Activated naive CD8-positive, alpha-beta T cell treated with anti-CD3 and anti-CD28 coated beads for 36 hours (primary cell): ENCODE results near the gene CELA2B. TPM values are rescaled to one million over a fixed set of nuclear protein-coding genes. Genes with fewer than 3 reads are reported as not detected.
"Not testable (repeated sequence)": the region's sequence is repeated elsewhere in the genome, so short reads cannot be mapped to it uniquely, and the experiment has no call there.

ENCODE experiments used
- DNase-seq: peaks from one replicate; pipeline ENCODE4 v3.0.0; 2021
- H3K27ac Mint-ChIP-seq: one replicate; pipeline ENCODE4 v1.8.0; 2022; ENCODE audit warnings: mild to moderate bottlenecking, moderate library complexity, mixed read lengths
- H3K27me3 Mint-ChIP-seq: one replicate; pipeline ENCODE4 v1.8.0; 2022; ENCODE audit warnings: mild to moderate bottlenecking, mixed read lengths
- H3K36me3 Mint-ChIP-seq: one replicate; pipeline ENCODE4 v1.8.0; 2021; ENCODE audit warnings: mild to moderate bottlenecking, mixed read lengths
- H3K4me1 Mint-ChIP-seq: one replicate; pipeline ENCODE4 v1.8.0; 2021; ENCODE audit warnings: mixed read lengths
- H3K4me3 Mint-ChIP-seq: one replicate; pipeline ENCODE4 v1.8.0; 2022; ENCODE audit warnings: mild to moderate bottlenecking, moderate library complexity, mixed read lengths
- H3K9me3 Mint-ChIP-seq: one replicate; pipeline ENCODE4 v1.8.0; 2022; ENCODE audit warnings: mixed read lengths
- total RNA-seq, 2 experiments: library from RNA; stranded (reverse); gene quantifications; one replicate each; pipeline ENCODE4 v1.2.3, GENCODE V29; 2021

The CELA2B gene
- total RNA-seq, 2 experiments from 2014 or later = not detected

DNA sequence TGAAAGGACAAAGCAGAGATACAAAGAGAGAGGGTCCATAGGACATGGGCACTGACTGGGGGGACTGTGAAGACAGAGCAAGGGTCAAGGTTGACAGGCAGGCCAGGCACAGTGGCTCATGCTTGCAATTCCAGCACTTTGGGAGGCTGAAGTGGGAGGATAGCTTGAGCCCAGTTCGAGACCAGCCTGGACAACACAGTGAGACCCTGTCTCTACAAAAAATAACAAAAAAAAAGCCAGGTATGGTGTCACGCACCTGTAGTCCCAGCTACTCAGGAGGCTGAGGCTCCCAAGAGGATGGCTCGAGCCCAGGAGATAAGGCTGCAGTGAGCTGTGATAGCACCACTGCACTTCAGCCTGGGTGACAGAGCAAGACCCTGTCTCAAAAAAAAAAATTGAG lies 43.7 kb downstream of the CELA2B start:
- Mint-ChIP-seq H3K27me3 (no peaks in the 10 kb centered on the region), H3K4me1 (peaks cover 24% of the 10 kb centered on the region), H3K27ac (no peak overlapping the region), H3K4me3 (no peak overlapping the region), H3K36me3 (peaks cover 8% of the 10 kb centered on the region), H3K9me3 (no peaks in the 10 kb centered on the region)
- DNase-seq = no peak

GRCh38 chr1:15521206-15521906 lies 45.5 kb downstream of the CELA2B start:
- H3K27ac Mint-ChIP-seq, H3K27me3 Mint-ChIP-seq, H3K9me3 Mint-ChIP-seq, H3K36me3 Mint-ChIP-seq, DNase-seq, H3K4me3 Mint-ChIP-seq: not testable (repeated sequence)
- H3K4me1 Mint-ChIP-seq = peaks cover 27% of the 10 kb centered on the region

DNA sequence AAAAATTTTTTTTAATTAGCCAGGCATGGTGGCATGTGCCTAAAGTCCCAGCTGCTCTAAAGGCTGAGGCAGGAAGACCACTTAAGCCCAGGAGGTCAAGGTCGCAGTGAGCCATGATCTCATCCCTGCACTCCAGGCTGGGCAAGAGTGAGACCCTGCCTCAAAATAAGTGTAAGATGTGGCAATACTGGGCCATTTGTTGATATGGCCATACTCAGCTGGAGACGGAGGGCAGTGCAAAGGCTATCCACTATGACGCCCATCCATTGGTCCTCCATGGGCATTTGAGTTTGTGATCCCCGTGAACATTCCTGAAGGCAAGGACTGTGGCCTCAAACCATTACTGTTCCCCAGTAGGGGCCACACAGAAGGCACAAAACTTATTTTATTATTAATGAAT lies 46.6 kb downstream of the CELA2B start:
- Mint-ChIP-seq H3K9me3 (no peaks in the 10 kb centered on the region), H3K27me3 (no peaks in the 10 kb centered on the region), H3K4me1 (peaks cover 31% of the 10 kb centered on the region), H3K4me3 (peak overlapping the region; percentile 34), H3K36me3 (no peaks in the 10 kb centered on the region), H3K27ac (no peak overlapping the region)
- no peak for DNase-seq

DNA sequence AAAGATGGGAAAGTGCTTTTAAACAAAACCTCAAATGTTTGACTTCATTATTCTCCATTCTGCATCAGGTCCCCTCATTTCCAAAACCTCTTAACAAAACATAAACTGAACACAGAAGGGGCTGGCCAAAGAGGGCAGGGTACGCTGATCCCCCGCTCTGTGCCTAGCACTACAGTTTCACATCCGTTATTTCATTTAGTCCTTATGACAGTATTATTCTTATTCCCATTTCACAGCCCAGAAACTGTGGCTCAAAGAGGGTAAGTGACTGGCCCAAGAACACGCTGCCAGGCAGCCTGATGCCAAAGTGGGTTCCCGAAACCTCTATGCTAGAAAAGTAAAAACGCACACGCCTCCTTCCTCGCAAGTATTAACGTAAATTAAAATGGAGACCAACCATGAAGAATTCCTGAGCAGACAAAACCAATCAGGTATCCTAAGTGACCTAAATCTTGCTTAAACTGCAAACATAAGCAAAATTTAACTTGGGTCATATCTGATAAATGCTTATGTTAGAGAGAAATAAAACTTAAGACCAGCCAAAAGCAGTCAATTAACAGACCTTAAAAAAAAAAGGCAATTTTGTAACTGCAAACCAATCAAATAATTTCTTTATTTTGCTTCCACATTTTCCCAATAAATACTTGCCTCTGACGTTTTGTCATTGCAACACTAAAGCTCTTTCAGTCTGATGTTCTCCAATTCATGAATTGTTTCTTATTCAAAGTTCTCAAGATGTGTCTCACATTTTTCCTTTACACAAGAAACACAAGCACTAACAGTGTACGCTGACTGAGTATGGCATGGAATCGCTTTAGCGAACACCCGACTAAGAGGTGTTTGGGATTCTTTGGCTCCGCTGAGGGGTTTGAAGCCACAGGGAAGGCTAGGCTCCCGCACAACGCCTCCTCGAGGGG lies 47.5 kb downstream of the CELA2B start:
- H3K36me3 Mint-ChIP-seq = no peaks in the 10 kb centered on the region
- H3K27me3 Mint-ChIP-seq = no peaks in the 10 kb centered on the region
- H3K4me3 Mint-ChIP-seq = peak overlapping the region; percentile 85
- peaks cover 38% of the 10 kb centered on the region for H3K4me1 Mint-ChIP-seq
- DNase-seq = no peak
- no peaks in the 10 kb centered on the region for H3K9me3 Mint-ChIP-seq
- peak overlapping the region; percentile 98 for H3K27ac Mint-ChIP-seq

- H3K9me3 Mint-ChIP-seq = no peaks in the 10 kb centered on the region
- peaks cover 42% of the 10 kb centered on the region for H3K4me1 Mint-ChIP-seq
- peak within 1 kb of the TSS; percentile 85 for H3K4me3 Mint-ChIP-seq
- no peaks in the 10 kb centered on the region for H3K27me3 Mint-ChIP-seq
- no peaks in the 10 kb centered on the region for H3K36me3 Mint-ChIP-seq
- no peak for DNase-seq
- peak within 1 kb of the TSS; percentile 98 for H3K27ac Mint-ChIP-seq
These were observed 48.0 kb downstream of the CELA2B start, which contains the start of gene CASP9 for GRCh38 chr1:15524021-15524282. TSS of gene CASP9 (minus strand) at chr1:15524215. CDS start at chr1:15524200, 15 bp downstream.

DNA sequence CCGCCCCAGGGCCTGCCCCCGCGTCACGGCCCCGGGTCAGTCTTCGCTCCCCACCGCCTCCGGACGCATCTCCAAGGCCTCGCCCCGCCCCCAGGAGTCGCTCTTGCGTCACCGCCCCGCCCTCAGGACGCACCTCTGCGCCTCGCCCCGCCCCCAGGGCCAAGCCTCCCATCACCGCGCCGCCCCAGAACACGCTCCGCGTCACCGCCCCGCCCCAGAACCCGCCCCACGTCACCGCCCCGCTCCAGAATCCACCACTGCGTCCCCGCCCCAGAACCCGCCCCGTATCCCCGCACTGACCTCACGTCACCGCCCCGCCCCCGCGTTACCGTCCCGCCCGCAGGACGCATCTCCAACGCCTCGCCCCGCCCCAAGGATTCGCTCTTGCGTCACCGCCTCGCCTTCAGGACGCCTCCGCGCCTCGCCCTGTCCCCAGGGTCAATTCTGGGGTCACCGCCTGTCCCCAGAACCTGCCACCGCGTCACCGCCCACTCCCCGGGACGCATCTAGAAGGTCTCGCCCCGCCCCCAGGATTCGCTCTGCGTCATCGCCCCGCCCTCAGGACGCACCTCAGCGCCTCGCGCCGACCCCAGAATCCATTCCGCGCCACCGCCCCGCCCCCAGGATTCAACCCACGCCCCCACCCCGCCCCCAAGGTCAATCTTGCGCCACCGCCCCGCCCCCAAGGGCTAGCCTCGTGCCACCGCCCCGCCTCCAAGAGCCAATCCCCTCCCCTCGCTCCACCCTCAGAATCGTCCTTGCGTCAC lies 48.6 kb downstream of the CELA2B start:
- peak overlapping the region; percentile 98 for H3K27ac Mint-ChIP-seq
- H3K27me3 Mint-ChIP-seq = no peaks in the 10 kb centered on the region
- H3K9me3 Mint-ChIP-seq = no peaks in the 10 kb centered on the region
- no peaks in the 10 kb centered on the region for H3K36me3 Mint-ChIP-seq
- peaks cover 45% of the 10 kb centered on the region for H3K4me1 Mint-ChIP-seq
- peak overlapping the region; percentile 85 for H3K4me3 Mint-ChIP-seq
- peak; percentile 99 for DNase-seq

GRCh38 chr1:15525050-15526020 lies 49.4 kb downstream of the CELA2B start:
- no peaks in the 10 kb centered on the region for H3K9me3 Mint-ChIP-seq
- DNase-seq = peak; percentile 99
- H3K4me1 Mint-ChIP-seq = peaks cover 45% of the 10 kb centered on the region
- no peaks in the 10 kb centered on the region for H3K27me3 Mint-ChIP-seq
- peak overlapping the region; percentile 98 for H3K27ac Mint-ChIP-seq
- no peaks in the 10 kb centered on the region for H3K36me3 Mint-ChIP-seq
- peak overlapping the region; percentile 85 for H3K4me3 Mint-ChIP-seq

DNA sequence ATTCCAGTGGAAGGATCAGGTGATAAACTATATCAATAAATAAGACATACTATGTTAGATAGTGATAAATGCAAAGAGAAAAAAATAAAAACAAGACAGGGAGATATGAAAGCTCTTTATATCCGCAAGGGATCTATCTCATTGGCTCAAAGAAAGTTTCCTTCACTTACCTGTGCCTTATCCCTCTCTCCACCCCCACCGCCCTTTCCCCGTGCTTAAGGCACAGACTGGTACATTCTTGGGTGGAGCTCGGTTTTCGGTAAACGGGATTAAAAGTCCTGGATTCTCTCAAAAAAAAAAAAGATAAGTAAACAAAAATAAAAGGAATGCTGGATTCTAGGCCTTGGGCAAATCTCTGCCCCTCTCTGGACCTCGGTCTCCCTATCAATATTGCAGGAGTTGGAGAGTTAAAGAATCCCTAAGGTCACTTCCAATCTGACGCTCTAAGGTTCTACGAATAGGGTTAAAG lies 50.2 kb downstream of the CELA2B start:
- Mint-ChIP-seq H3K27ac (peak overlapping the region; percentile 98), H3K9me3 (no peaks in the 10 kb centered on the region), H3K4me3 (peak overlapping the region; percentile 85), H3K36me3 (no peaks in the 10 kb centered on the region), H3K4me1 (peaks cover 45% of the 10 kb centered on the region), H3K27me3 (no peaks in the 10 kb centered on the region)
- no peak for DNase-seq

GRCh38 chr1:15526490-15527339 lies 50.8 kb downstream of the CELA2B start, which contains the start of gene DNAJC16:
TSS of gene DNAJC16 (plus strand) at chr1:15526848. CDS start at chr1:15529106, 2,258 bp downstream.
- Mint-ChIP-seq H3K9me3 (no peaks in the 10 kb centered on the region), H3K36me3 (no peaks in the 10 kb centered on the region), H3K4me1 (peaks cover 40% of the 10 kb centered on the region)

DNA sequence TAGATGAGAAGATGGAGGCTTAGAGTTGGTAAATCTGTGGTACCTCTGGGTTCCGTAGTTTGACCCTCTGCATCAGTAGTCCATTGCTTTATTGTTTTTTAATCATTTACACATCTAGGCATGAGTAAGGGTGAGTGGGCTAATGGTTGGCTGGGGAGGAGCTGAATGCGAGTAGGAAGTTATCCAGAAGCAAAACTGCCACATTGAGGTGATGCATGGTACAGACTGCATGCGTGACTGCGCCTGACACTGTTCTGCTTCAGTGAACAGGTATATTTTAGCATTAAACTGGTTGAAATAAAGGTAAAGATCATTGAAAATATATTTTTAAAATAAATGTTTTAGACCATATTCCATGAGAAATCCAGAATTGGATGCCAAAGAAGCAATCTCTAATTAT lies 55.1 kb downstream of the CELA2B start:
- peaks cover 26% of the 10 kb centered on the region for H3K4me1 Mint-ChIP-seq
- DNase-seq = no peak
- H3K27ac Mint-ChIP-seq = no peak overlapping the region

More at GRCh38 chr1:15526490-15527339, 50.8 kb downstream of the CELA2B start, which contains the start of gene DNAJC16:
- H3K4me3 Mint-ChIP-seq = peak within 1 kb of the TSS; percentile 85
- peak; percentile 97 for DNase-seq
- no peaks in the 10 kb centered on the region for H3K27me3 Mint-ChIP-seq
- peak within 1 kb of the TSS; percentile 98 for H3K27ac Mint-ChIP-seq

DNA sequence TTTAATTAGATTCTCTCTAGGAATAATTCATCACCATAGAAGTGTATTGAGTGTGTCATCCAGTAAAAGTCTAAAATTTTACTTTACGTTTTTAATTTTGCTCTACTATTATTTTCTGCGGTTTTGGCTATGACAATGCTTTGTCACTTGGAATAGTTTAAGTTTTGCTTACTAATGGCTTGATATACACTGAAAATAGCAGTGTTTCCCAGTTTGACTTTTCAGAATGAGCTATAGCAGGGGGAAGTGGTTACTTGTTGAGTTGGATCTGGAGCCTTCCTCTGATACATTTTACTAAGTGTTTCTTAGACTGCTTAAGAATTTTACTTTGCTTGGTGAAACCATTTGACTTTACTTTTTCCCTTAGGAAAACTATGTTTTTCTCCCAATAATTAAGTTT lies 55.8 kb downstream of the CELA2B start:
- no peak overlapping the region for H3K4me3 Mint-ChIP-seq
- H3K9me3 Mint-ChIP-seq = no peaks in the 10 kb centered on the region
- H3K27me3 Mint-ChIP-seq = no peaks in the 10 kb centered on the region
- H3K4me1 Mint-ChIP-seq = peaks cover 22% of the 10 kb centered on the region
- H3K27ac Mint-ChIP-seq = no peak overlapping the region
- no peak for DNase-seq
- H3K36me3 Mint-ChIP-seq = peaks cover 6% of the 10 kb centered on the region

More for the DNA sequence above, 55.1 kb downstream of the CELA2B start:
- Mint-ChIP-seq H3K36me3 (peaks cover 2% of the 10 kb centered on the region), H3K9me3 (no peaks in the 10 kb centered on the region), H3K4me3 (no peak overlapping the region), H3K27me3 (no peaks in the 10 kb centered on the region)

GRCh38 chr1:15538771-15539170 lies 62.9 kb downstream of the CELA2B start:
- H3K36me3 Mint-ChIP-seq = peaks cover 20% of the 10 kb centered on the region
- no peak overlapping the region for H3K4me3 Mint-ChIP-seq
- DNase-seq = no peak
- no peaks in the 10 kb centered on the region for H3K9me3 Mint-ChIP-seq
- no peaks in the 10 kb centered on the region for H3K27me3 Mint-ChIP-seq
- no peak overlapping the region for H3K27ac Mint-ChIP-seq
- H3K4me1 Mint-ChIP-seq = no peaks in the 10 kb centered on the region

- Mint-ChIP-seq H3K27me3 (no peaks in the 10 kb centered on the region), H3K27ac (no peak overlapping the region), H3K4me3 (no peak overlapping the region), H3K4me1 (no peaks in the 10 kb centered on the region), H3K36me3 (peaks cover 20% of the 10 kb centered on the region), H3K9me3 (no peaks in the 10 kb centered on the region)
- DNase-seq = no peak
These were observed 64.3 kb downstream of the CELA2B start for GRCh38 chr1:15540186-15540585.
